Naive thymus-derived CD4-positive, alpha-beta T cell (primary cell): ENCODE measurements around the gene LEMD1. TPM values are rescaled to one million over a fixed set of nuclear protein-coding genes. Genes with fewer than 3 reads are reported as not detected.

Source experiments
- ATAC-seq: fragments of 150-1000 bp; cut with Tn5 transposase; 2 replicates; pipeline ENCODE4 v1.10.0; 2021; ENCODE audit warnings: mild to moderate bottlenecking, moderate library complexity
- CTCF ChIA-PET: fragments of 350-600 bp; sonication (Branson Sonifier 250); formaldehyde crosslinking; loops from one replicate; lab custom pipeline; 2021; ENCODE audit warnings: antibody characterized with exemption; lab: Charles Lee
- POLR2A ChIA-PET: fragments of 350-600 bp; sonication (Branson Sonifier 250); formaldehyde crosslinking; loops from one replicate; lab custom pipeline; 2021; ENCODE audit warnings: antibody characterized with exemption, inconsistent platforms; lab: Charles Lee
- DNase-seq, 9 donors: peaks; one replicate each; pipeline versions ENCODE4 v3.0.0 to v3.0.0-alpha.2; 2020 to 2022; ENCODE audit warnings: mixed read lengths in 1 of 9
- H3K27ac ChIP-seq: one replicate; pipeline ENCODE4 v1.7.0; 2013; ENCODE audit warnings: mild to moderate bottlenecking, low read depth, low read length, moderate library complexity
- H3K27me3 ChIP-seq, 2 donors: one replicate each; pipeline ENCODE4 v1.7.0; 2013; ENCODE audit warnings: low read length in 2 of 2, mild to moderate bottlenecking in 2 of 2, moderate library complexity in 2 of 2; ENCODE audit not compliant: control insufficient read depth in 2 of 2, insufficient read depth in 2 of 2
- H3K36me3 ChIP-seq, 3 experiments: 1 replicate in 2 of 3; 2 replicates in 1 of 3; pipeline ENCODE4 v1.7.0; 2013; ENCODE audit warnings: low read length in 3 of 3, mild to moderate bottlenecking in 3 of 3, moderate library complexity in 1 of 3; ENCODE audit not compliant: insufficient read depth in 3 of 3, control insufficient read depth in 2 of 3
- H3K4me1 ChIP-seq, 2 donors: one replicate each; pipeline ENCODE4 v1.7.0; 2013; ENCODE audit warnings: low read length in 2 of 2, mild to moderate bottlenecking in 2 of 2, moderate library complexity in 1 of 2; ENCODE audit not compliant: control insufficient read depth in 2 of 2, insufficient read depth in 2 of 2
- H3K4me3 ChIP-seq: 2 replicates; pipeline ENCODE4 v1.7.0; 2013; ENCODE audit warnings: mild to moderate bottlenecking, low read length
- H3K9me3 ChIP-seq, 3 experiments: 1 replicate in 2 of 3; 2 replicates in 1 of 3; pipeline ENCODE4 v1.7.0; 2013; ENCODE audit warnings: low read length in 3 of 3; ENCODE audit not compliant: control insufficient read depth in 2 of 3
- H3K27ac Mint-ChIP-seq, 9 donors: one replicate each; pipeline ENCODE4 v1.8.0; 2020 to 2022; ENCODE audit warnings: mixed read lengths in 9 of 9, mild to moderate bottlenecking in 8 of 9, moderate library complexity in 5 of 9, inconsistent platforms in 2 of 9
- H3K27me3 Mint-ChIP-seq, 5 donors: one replicate each; pipeline ENCODE4 v1.8.0; 2021 to 2022; ENCODE audit warnings: mixed read lengths in 5 of 5, mild to moderate bottlenecking in 1 of 5
- H3K36me3 Mint-ChIP-seq, 5 donors: one replicate each; pipeline ENCODE4 v1.8.0; 2020 to 2022; ENCODE audit warnings: mixed read lengths in 5 of 5, mild to moderate bottlenecking in 3 of 5, inconsistent platforms in 1 of 5
- H3K4me1 Mint-ChIP-seq, 7 donors: one replicate each; pipeline ENCODE4 v1.8.0; 2020 to 2022; ENCODE audit warnings: mixed read lengths in 7 of 7, mild to moderate bottlenecking in 3 of 7, inconsistent platforms in 1 of 7
- H3K4me3 Mint-ChIP-seq, 10 donors: one replicate each; pipeline ENCODE4 v1.8.0; 2020 to 2022; ENCODE audit warnings: mild to moderate bottlenecking in 10 of 10, mixed read lengths in 10 of 10, moderate library complexity in 6 of 10, inconsistent platforms in 2 of 10
- H3K9me3 Mint-ChIP-seq, 11 donors: one replicate each; pipeline ENCODE4 v1.8.0; 2020 to 2022; ENCODE audit warnings: mixed read lengths in 11 of 11, mild to moderate bottlenecking in 4 of 11, inconsistent platforms in 1 of 11, moderate library complexity in 1 of 11
- intact Hi-C, 2 donors: fragments of 100-400 bp; cut with micrococcal nuclease; formaldehyde crosslinking; loops; one replicate each; pipeline ENCODE4 v1.15.1; 2023
- polyA plus RNA-seq, 2 donors: library from polyadenylated mRNA; unstranded; fragments of 300-500 nt; fragmentation: Illumina TruSeq; gene quantifications; one replicate each; pipeline ENCODE4 v1.2.3, GENCODE V29; 2021
- total RNA-seq, 6 experiments: library from RNA in 5 of 6; stranded (reverse) in 5 of 6; gene quantifications; 1 replicate in 5 of 6; 2 replicates in 1 of 6; pipeline ENCODE4 v1.2.3 and lab custom pipeline; 2021 to 2026

Gene LEMD1
- total and polyA plus RNA-seq, 7 experiments from 2014 or later: 0.97 TPM; not detected in 6

DNA sequence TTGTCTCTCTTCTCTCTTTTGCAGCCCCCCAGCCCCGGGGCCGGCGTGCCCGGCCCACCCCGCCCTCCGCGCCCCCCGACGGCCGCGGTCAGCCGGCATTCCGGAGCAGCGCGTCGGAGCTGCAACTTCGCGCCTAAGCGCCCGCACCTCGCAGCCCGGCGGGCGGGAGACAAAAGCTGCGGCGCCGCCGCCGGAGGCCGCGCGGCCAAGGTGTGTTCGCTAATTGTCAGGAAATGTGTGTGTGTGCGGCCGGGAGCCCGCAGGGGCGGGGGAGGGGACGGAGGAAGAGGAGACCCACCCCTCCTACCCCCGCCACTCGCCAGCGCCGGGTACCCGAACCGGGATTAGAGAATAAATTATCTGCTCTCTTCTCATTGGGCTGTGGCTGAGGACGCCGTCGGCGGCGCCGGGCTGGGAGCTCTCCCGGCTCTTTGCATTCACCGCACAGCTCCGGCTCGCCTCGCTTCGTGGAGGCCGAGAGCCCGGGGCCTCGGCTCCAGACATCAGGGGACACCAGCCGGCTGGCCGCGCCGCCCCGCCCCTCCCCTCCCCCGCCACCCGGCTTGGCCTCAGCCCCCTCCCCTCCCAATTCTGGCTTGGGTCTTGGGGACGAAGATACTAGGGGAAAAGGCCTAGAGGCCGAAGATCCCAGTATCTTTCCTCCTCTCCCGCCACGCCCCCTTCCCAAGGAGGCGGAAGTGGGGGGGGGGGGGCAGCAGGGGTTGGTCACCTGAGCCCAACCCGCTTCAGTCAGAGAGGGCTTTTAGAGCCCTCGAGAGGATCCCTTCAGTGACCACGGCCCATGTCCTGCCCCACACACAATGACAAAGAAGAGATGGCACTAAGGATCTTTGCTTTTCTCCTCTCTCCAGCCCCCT is 35.3 kb upstream of the LEMD1 start:
- CTCF ChIA-PET: interaction anchor here (0.5 kb wide), 1 partner anchor 710 kb away, joined by 3 read pairs; no protein-coding TSS in a partner anchor
- peaks cover 0 to 3% (median 0%) of the 10 kb centered on the region in 5 donors for H3K36me3 Mint-ChIP-seq
- POLR2A ChIA-PET: interaction anchor here (0.6 kb wide), 1 partner anchor 35 kb away, joined by 3 read pairs; no protein-coding TSS in a partner anchor
- no peak for DNase-seq
- Histone ChIP-seq H3K36me3 (no peaks in the 10 kb centered on the region), H3K4me3 (peak overlapping the region; percentile 47), H3K27ac (no peak overlapping the region), H3K27me3 (peaks cover 17 to 29% of the 10 kb centered on the region in 2 donors), H3K9me3 (no peaks in the 10 kb centered on the region), H3K4me1 (peaks cover 9 to 17% of the 10 kb centered on the region in 2 donors)
- H3K9me3 Mint-ChIP-seq: peaks cover 0 to 2% (median 0%) of the 10 kb centered on the region in 11 donors
- peaks cover 6 to 20% (median 16%) of the 10 kb centered on the region in 7 donors for H3K4me1 Mint-ChIP-seq
- H3K27me3 Mint-ChIP-seq: peaks cover 68 to 79% (median 75%) of the 10 kb centered on the region in 5 donors
- H3K27ac Mint-ChIP-seq: no peak overlapping the region
- ATAC-seq: no peak
- intact Hi-C loops: no loop called here
- H3K4me3 Mint-ChIP-seq: peak overlapping the region; percentile 26 to 88 (median 78)

DNA sequence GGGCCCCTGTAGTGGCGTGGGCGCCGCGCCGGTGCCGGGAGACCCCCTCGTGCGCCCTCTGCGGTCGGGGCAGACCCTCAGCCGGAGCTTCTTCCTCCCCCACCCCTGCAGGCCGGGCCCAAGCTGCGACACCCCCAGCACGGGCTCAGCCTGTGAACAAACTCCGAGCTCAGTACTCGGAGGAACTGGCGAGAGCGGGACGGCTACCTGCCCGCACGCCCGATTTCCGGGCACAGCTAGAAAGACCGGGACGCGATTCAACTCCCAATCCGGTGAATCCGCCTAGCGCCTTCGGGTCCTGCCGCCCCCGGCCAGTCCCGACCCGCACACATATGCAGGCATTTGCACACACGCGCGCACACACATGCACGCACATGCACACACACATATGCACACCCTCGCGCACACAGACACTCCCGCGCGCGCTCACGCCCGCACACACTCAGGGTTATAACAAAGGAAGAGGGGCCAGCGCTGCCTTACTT is 34.6 kb upstream of the LEMD1 start:
- no peak overlapping the region for H3K27ac Mint-ChIP-seq
- CTCF ChIA-PET: interaction anchor here (0.6 kb wide), 1 partner anchor 71 kb away, joined by 7 read pairs; no protein-coding TSS in a partner anchor

DNA sequence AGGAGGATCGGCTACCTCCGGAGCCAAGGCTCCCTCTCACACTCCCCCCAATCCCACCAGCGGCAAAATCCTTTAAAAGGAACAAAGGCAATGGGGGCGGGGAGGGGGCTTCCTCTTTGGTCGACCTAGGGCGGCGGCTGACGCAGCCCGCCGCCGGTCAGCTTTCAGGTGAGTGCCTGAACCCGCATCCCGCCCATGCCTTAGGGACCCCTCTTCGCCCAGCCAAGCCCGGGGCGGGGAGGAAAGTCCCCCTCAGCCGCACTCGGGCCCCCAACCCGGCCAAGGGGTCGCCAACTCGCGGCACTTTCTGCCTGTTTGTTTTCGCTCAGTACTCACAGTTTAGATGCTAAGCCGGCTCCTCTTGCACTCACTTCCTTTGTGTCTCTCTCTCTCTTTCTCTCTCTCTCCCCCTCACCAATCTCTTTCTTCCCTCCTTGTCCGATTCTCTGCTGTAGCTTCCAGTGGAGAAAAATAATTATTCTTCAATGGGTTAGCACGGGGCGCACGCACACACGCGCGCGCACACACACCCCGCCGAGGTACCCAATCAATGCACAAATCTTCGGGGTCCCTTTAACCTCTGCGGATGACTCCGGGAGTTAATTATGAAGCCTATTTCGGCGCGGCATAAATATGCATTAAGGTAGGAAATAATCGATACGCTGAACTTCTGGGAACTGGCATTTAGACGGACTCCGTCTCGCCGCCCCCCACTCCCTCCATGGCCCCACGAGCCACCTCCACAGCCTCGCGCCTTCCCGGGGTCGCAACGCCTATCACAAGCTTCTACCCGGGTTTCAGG is 33.9 kb upstream of the LEMD1 start, which contains the start of gene BLACAT1:
BLACAT1 (minus strand) TSS at position 465 of the 802 bp plus-strand sequence.
- H3K4me1 Mint-ChIP-seq: peaks cover 6 to 20% (median 16%) of the 10 kb centered on the region in 7 donors
- peaks cover 17 to 29% of the 10 kb centered on the region in 2 donors for H3K27me3 ChIP-seq
- no peak within 1 kb of the TSS for H3K27ac ChIP-seq
- H3K4me3 ChIP-seq: peak within 1 kb of the TSS; percentile 47
- POLR2A ChIA-PET: no interaction called here
- H3K27me3 Mint-ChIP-seq: peaks cover 70 to 82% (median 77%) of the 10 kb centered on the region in 5 donors
- CTCF ChIA-PET: interaction anchor here (0.6 kb wide), 1 partner anchor 71 kb away, joined by 7 read pairs; no protein-coding TSS in a partner anchor
- DNase-seq: no peak
- peaks cover 9 to 17% of the 10 kb centered on the region in 2 donors for H3K4me1 ChIP-seq
- ATAC-seq: no peak
- intact Hi-C loops: no loop called here
- peak within 1 kb of the TSS in 1 of 9 donors; percentile 74 for H3K27ac Mint-ChIP-seq
- H3K4me3 Mint-ChIP-seq: peak within 1 kb of the TSS; percentile 65 to 88 (median 76)
- H3K9me3 Mint-ChIP-seq: peaks cover 0 to 2% (median 0%) of the 10 kb centered on the region in 11 donors
- H3K9me3 ChIP-seq: no peaks in the 10 kb centered on the region
- H3K36me3 Mint-ChIP-seq: peaks cover 0 to 3% (median 0%) of the 10 kb centered on the region in 5 donors
- no peaks in the 10 kb centered on the region for H3K36me3 ChIP-seq

More for the DNA sequence above, 34.6 kb upstream of the LEMD1 start:
- H3K4me3 ChIP-seq: peak overlapping the region; percentile 47
- H3K27me3 ChIP-seq: peaks cover 17 to 29% of the 10 kb centered on the region in 2 donors
- no peaks in the 10 kb centered on the region for H3K9me3 ChIP-seq
- POLR2A ChIA-PET: no interaction called here
- ATAC-seq: no peak
- no peak for DNase-seq
- H3K9me3 Mint-ChIP-seq: peaks cover 0 to 2% (median 0%) of the 10 kb centered on the region in 11 donors
- peak overlapping the region; percentile 65 to 88 (median 76) for H3K4me3 Mint-ChIP-seq
- peaks cover 0 to 3% (median 0%) of the 10 kb centered on the region in 5 donors for H3K36me3 Mint-ChIP-seq
- intact Hi-C loops: no loop called here
- H3K4me1 Mint-ChIP-seq: peaks cover 6 to 20% (median 16%) of the 10 kb centered on the region in 7 donors
- H3K36me3 ChIP-seq: no peaks in the 10 kb centered on the region
- peaks cover 9 to 17% of the 10 kb centered on the region in 2 donors for H3K4me1 ChIP-seq
- peaks cover 71 to 82% (median 76%) of the 10 kb centered on the region in 5 donors for H3K27me3 Mint-ChIP-seq
- H3K27ac ChIP-seq: no peak overlapping the region

DNA sequence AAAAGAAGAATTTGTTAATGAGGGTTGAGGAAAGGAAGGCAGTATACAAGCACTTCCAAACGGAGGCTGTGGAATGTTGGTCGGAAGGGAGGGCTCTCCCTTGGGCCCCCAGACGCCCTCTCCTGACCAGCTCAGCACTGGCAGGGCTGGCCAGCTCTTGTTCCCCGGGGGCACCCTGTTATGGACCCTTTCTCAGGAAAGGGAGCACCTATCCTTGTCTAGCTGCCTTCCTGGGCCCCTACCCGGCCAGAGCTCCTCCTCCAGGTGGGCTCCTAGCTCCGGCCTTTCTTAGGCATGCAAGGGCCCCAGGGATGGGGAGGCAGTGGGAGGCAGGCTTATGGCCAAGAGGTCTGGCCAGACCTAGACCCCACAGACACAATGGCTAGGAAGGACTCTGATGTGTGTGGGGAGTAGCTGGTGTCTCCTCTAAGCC is 33.1 kb upstream of the LEMD1 start:
- no peaks in the 10 kb centered on the region for H3K36me3 ChIP-seq
- H3K9me3 ChIP-seq: no peaks in the 10 kb centered on the region
- H3K36me3 Mint-ChIP-seq: peaks cover 0 to under 1% (median 0%) of the 10 kb centered on the region in 5 donors
- peaks cover 9 to 17% of the 10 kb centered on the region in 2 donors for H3K4me1 ChIP-seq
- H3K4me3 ChIP-seq: no peak overlapping the region
- peaks cover 0 to 2% (median 0%) of the 10 kb centered on the region in 11 donors for H3K9me3 Mint-ChIP-seq
- intact Hi-C loops: no loop called here
- peaks cover 6 to 20% (median 16%) of the 10 kb centered on the region in 7 donors for H3K4me1 Mint-ChIP-seq
- DNase-seq (no peak), ATAC-seq (no peak)
- peak overlapping the region in 2 of 10 donors; percentile 65 to 86 for H3K4me3 Mint-ChIP-seq
- ChIA-PET CTCF (no interaction called here), POLR2A (interaction anchor here (1.1 kb wide), 1 partner anchor 14 kb away, joined by 3 read pairs; no protein-coding TSS in a partner anchor)
- no peak overlapping the region for H3K27ac ChIP-seq
- H3K27me3 ChIP-seq: peaks cover 17 to 29% of the 10 kb centered on the region in 2 donors
- no peak overlapping the region for H3K27ac Mint-ChIP-seq
- peaks cover 66 to 80% (median 72%) of the 10 kb centered on the region in 5 donors for H3K27me3 Mint-ChIP-seq

DNA sequence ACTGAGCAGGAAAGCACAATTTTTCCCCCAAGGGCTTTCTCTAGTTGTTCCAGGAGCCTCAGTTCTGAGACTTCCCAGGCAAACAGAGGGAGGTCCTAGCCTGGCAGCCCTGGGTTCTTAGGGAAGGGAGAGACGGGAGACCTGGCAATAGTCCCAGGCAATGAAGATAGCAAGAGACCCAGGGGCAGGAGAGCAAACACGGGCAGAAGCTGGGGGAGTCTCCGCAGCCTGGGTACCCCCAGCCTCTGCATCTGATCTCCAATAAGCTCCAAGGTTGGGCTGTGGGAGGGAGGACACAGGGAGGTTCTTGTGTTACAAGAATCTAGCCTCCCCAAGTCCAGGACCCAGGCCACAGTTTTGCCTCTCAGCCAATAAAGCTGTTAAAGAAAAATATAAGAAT is 31.6 kb upstream of the LEMD1 start:
- Mint-ChIP-seq H3K9me3 (peaks cover 0 to 1% (median 0%) of the 10 kb centered on the region in 11 donors), H3K4me1 (peaks cover 6 to 20% (median 16%) of the 10 kb centered on the region in 7 donors), H3K27me3 (peaks cover 53 to 67% (median 59%) of the 10 kb centered on the region in 5 donors), H3K36me3 (no peaks in the 10 kb centered on the region), H3K4me3 (no peak overlapping the region), H3K27ac (no peak overlapping the region)
- H3K36me3 ChIP-seq: no peaks in the 10 kb centered on the region
- DNase-seq (no peak), ATAC-seq (no peak)
- CTCF ChIA-PET: no interaction called here
- H3K9me3 ChIP-seq: no peaks in the 10 kb centered on the region
- POLR2A ChIA-PET: no interaction called here
- peaks cover 9 to 17% of the 10 kb centered on the region in 2 donors for H3K4me1 ChIP-seq
- no peak overlapping the region for H3K4me3 ChIP-seq
- no peak overlapping the region for H3K27ac ChIP-seq
- intact Hi-C loops: no loop called here
- peaks cover 17 to 29% of the 10 kb centered on the region in 2 donors for H3K27me3 ChIP-seq
